Smooth muscle cell (in vitro differentiated cells): ENCODE measurements around the gene PKIG. TPM values are rescaled to one million over a fixed set of nuclear protein-coding genes. Genes with fewer than 3 reads are reported as not detected.
A peak's percentile ranks its signal among the peaks of the same experiment; 100 is the strongest.

ENCODE experiments used
- DNase-seq: peaks from one replicate; lab custom pipeline; 2025; ENCODE audit not compliant: unreplicated experiment; lab: John Stamatoyannopoulos, UW
- H2AFZ ChIP-seq: fragments of 200-600 bp; sonication (generic); 2 replicates; pipeline ENCODE4 v1.6.0; 2016; ENCODE audit warnings: antibody characterized with exemption, low read depth, mild to moderate bottlenecking
- H3F3A ChIP-seq: fragments of 200-600 bp; sonication (generic); 2 replicates; pipeline ENCODE4 v1.6.0; 2017; ENCODE audit warnings: antibody characterized with exemption, low read depth
- H3K27ac ChIP-seq: fragments of 200-600 bp; sonication (generic); 2 replicates; pipeline ENCODE4 v1.5.1; 2016; ENCODE audit warnings: low read depth, mild to moderate bottlenecking
- H3K27me3 ChIP-seq: fragments of 200-600 bp; sonication (generic); 2 replicates; pipeline ENCODE4 v1.6.1; 2016; ENCODE audit warnings: low read depth, mild to moderate bottlenecking
- H3K36me3 ChIP-seq: fragments of 200-600 bp; sonication (generic); 2 replicates; pipeline ENCODE4 v1.5.1; 2016; ENCODE audit warnings: low read depth
- H3K4me1 ChIP-seq: fragments of 200-600 bp; sonication (generic); 2 replicates; pipeline ENCODE4 v1.5.1; 2016; ENCODE audit warnings: low read depth
- H3K4me2 ChIP-seq: fragments of 200-600 bp; sonication (generic); 2 replicates; pipeline ENCODE4 v1.6.0; 2016; ENCODE audit warnings: mild to moderate bottlenecking
- H3K4me3 ChIP-seq: fragments of 200-600 bp; sonication (generic); 2 replicates; pipeline ENCODE4 v1.5.1; 2016; ENCODE audit warnings: mild to moderate bottlenecking
- H3K79me2 ChIP-seq: fragments of 200-600 bp; sonication (generic); 2 replicates; pipeline ENCODE4 v1.6.0; 2016; ENCODE audit warnings: low read depth, mild to moderate bottlenecking
- H3K9ac ChIP-seq: fragments of 200-600 bp; sonication (generic); 2 replicates; pipeline ENCODE4 v1.6.0; 2016; ENCODE audit warnings: low read depth
- H3K9me3 ChIP-seq: fragments of 200-600 bp; sonication (generic); replicated peaks from 2 replicates; pipeline ENCODE4 v1.5.1; 2016; ENCODE audit warnings: low read depth
- H4K20me1 ChIP-seq: fragments of 200-600 bp; sonication (generic); 2 replicates; pipeline ENCODE4 v1.6.0; 2016; ENCODE audit warnings: low read depth
- WGBS: methylation state at CpG from one replicate; pipeline ENCODE4 v1.1.7; 2016; ENCODE audit warnings: low lambda C conversion rate; 5-methylcytosine and 5-hydroxymethylcytosine counted together
- polyA plus RNA-seq: library from polyadenylated mRNA; unstranded; fragments of >200 nt; fragmentation: Nextera tagmentation; extraction: Ambion mirVana; gene quantifications from 2 replicates; pipeline ENCODE4 v1.2.1, GENCODE V29; 2016
- total RNA-seq: library from RNA; depleted of rRNA; stranded (reverse); fragments of >200 nt; gene quantifications from 2 replicates; pipeline ENCODE4 v1.2.3, GENCODE V29; 2014
- TF ChIP-seq, protein P1 (sequence below): fragments of 200-600 bp; sonication (generic); IDR thresholded peaks from 2 replicates; pipeline ENCODE4 v1.5.1; 2017; ENCODE audit warnings: borderline replicate concordance, mild to moderate bottlenecking, antibody characterized with exemption; ENCODE audit not compliant: insufficient read depth, poor library complexity, severe bottlenecking

The PKIG gene
- total RNA-seq, result 81.4 and 86.1 TPM in 2 replicates
- polyA plus RNA-seq, result 67.5 and 68.9 TPM in 2 replicates

DNA sequence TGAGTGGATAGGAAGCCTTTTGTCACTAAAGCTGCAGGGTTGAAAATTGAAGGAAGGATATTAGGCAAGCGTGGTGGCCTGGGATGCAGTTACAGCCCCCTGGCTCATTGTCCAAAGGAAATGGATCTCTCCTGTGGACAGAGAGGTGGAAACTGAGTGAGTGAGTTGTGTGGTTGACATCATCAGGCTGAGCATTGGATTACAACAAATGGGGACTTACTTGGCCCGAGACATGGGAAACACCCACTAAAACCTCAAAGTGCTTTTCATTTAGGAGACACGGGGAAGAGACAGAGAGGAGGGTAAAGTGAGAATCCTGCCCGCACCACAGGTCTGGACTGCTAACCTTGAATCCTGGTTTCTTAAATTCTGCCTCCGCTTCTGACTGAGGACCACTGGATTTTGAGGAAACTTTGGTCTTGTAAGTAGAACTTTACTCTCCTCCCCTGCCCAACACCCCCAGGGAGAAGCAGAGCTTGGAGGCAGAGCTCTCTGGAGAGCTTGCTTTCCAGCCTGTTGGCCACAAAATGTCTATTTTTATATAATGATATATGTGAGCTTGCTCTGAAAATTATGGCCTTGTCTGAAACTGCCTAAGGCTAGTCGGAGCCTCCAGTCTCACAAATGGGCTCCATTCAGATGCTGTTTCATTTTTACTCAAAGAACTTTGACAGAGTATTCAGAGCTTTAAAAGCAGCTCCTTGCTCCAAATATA, at the start of gene PKIG:
TSS of gene PKIG (plus strand) at position 269 of the 715 bp plus-strand sequence. CDS start 31,978 bp downstream, outside the sequence.
- H3K27me3 ChIP-seq, result no peaks in the 10 kb centered on the region
- no peaks in the 10 kb centered on the region for H3K36me3 ChIP-seq
- TF ChIP-seq, protein P1, sequence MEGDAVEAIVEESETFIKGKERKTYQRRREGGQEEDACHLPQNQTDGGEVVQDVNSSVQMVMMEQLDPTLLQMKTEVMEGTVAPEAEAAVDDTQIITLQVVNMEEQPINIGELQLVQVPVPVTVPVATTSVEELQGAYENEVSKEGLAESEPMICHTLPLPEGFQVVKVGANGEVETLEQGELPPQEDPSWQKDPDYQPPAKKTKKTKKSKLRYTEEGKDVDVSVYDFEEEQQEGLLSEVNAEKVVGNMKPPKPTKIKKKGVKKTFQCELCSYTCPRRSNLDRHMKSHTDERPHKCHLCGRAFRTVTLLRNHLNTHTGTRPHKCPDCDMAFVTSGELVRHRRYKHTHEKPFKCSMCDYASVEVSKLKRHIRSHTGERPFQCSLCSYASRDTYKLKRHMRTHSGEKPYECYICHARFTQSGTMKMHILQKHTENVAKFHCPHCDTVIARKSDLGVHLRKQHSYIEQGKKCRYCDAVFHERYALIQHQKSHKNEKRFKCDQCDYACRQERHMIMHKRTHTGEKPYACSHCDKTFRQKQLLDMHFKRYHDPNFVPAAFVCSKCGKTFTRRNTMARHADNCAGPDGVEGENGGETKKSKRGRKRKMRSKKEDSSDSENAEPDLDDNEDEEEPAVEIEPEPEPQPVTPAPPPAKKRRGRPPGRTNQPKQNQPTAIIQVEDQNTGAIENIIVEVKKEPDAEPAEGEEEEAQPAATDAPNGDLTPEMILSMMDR, result no peak
- H3K9me3 ChIP-seq, result no peaks in the 10 kb centered on the region
- no peaks in the 10 kb centered on the region for H3F3A ChIP-seq
- 15% methylated on average over 6 of the region's 6 CpGs for WGBS
- DNase-seq, result no peak
- H3K4me1 ChIP-seq, result peaks cover 20% of the 10 kb centered on the region
- peaks cover 21% of the 10 kb centered on the region for H4K20me1 ChIP-seq
- peak within 1 kb of the TSS; percentile 20 for H2AFZ ChIP-seq
- peak within 1 kb of the TSS; percentile 87 for H3K27ac ChIP-seq
- peaks cover 60% of the 10 kb centered on the region for H3K79me2 ChIP-seq
- peak within 1 kb of the TSS; percentile 84 for H3K4me2 ChIP-seq
- H3K4me3 ChIP-seq, result peak within 1 kb of the TSS; percentile 49
- peak within 1 kb of the TSS; percentile 61 for H3K9ac ChIP-seq

- Histone ChIP-seq H3K9ac (no peak overlapping the region), H3F3A (no peaks in the 10 kb centered on the region), H3K9me3 (no peaks in the 10 kb centered on the region), H3K27ac (no peak overlapping the region), H3K36me3 (no peaks in the 10 kb centered on the region), H3K4me3 (peak overlapping the region; percentile 70), H3K79me2 (peaks cover 46% of the 10 kb centered on the region), H2AFZ (no peak overlapping the region), H4K20me1 (no peaks in the 10 kb centered on the region), H3K4me1 (no peaks in the 10 kb centered on the region), H3K27me3 (no peaks in the 10 kb centered on the region), H3K4me2 (peak overlapping the region; percentile 88)
- TF ChIP-seq, protein P1, result no peak
- no peak for DNase-seq
- 76% methylated on average over 2 of the region's 2 CpGs for WGBS
These were observed 49.4 kb upstream of the PKIG start for GRCh38 chr20:44532981-44533331.

- no peaks in the 10 kb centered on the region for H3K9me3 ChIP-seq
- no peak overlapping the region for H3K9ac ChIP-seq
- no peaks in the 10 kb centered on the region for H3F3A ChIP-seq
- no peaks in the 10 kb centered on the region for H4K20me1 ChIP-seq
- no peak overlapping the region for H3K4me2 ChIP-seq
- 99% methylated on average over 4 of the region's 4 CpGs for WGBS
- peaks cover 53% of the 10 kb centered on the region for H3K79me2 ChIP-seq
- no peak overlapping the region for H3K4me3 ChIP-seq
- no peaks in the 10 kb centered on the region for H3K27me3 ChIP-seq
- H2AFZ ChIP-seq, result no peak overlapping the region
- H3K36me3 ChIP-seq, result no peaks in the 10 kb centered on the region
- H3K4me1 ChIP-seq, result no peaks in the 10 kb centered on the region
- TF ChIP-seq, protein P1, result no peak
- DNase-seq, result no peak
- H3K27ac ChIP-seq, result no peak overlapping the region
These were observed 48.5 kb upstream of the PKIG start for GRCh38 chr20:44533928-44534327.

- H3K79me2 ChIP-seq, result peaks cover 64% of the 10 kb centered on the region
- H3F3A ChIP-seq, result no peaks in the 10 kb centered on the region
- TF ChIP-seq, protein P1, result no peak
- H4K20me1 ChIP-seq, result no peaks in the 10 kb centered on the region
- H3K27me3 ChIP-seq, result no peaks in the 10 kb centered on the region
- no peaks in the 10 kb centered on the region for H3K36me3 ChIP-seq
- H3K4me1 ChIP-seq, result no peaks in the 10 kb centered on the region
- H3K9ac ChIP-seq, result no peak overlapping the region
- H3K9me3 ChIP-seq, result no peaks in the 10 kb centered on the region
- no peak overlapping the region for H3K27ac ChIP-seq
- no peak overlapping the region for H3K4me2 ChIP-seq
- 97% methylated on average over 3 of the region's 3 CpGs for WGBS
- no peak for DNase-seq
- no peak overlapping the region for H3K4me3 ChIP-seq
- no peak overlapping the region for H2AFZ ChIP-seq
These were observed 46.2 kb upstream of the PKIG start for GRCh38 chr20:44536175-44536574.
